ENCODE measurements around the gene TMED9.

TMED9 gene

GRCh38 chr5:177547736-177548135 is 44.3 kb upstream of the TMED9 start:
- H3K36me3 ChIP-seq (ENCODE audit: low read depth): peaks cover 38% of the 10 kb centered on the region
- H3K27ac ChIP-seq (ENCODE audit: poor library complexity, severe bottlenecking): peak overlapping the region; percentile 66

GRCh38 chr5:177548495-177548894 is 43.5 kb upstream of the TMED9 start:
- Histone ChIP-seq H3K27me3 (ENCODE audit: insufficient read depth, poor library complexity, severe bottlenecking) (no peaks in the 10 kb centered on the region), H3K4me1 (ENCODE audit: insufficient read depth, poor library complexity, severe bottlenecking) (peaks cover 26% of the 10 kb centered on the region), H3K4me3 (ENCODE audit: severe bottlenecking) (no peak overlapping the region), H3K36me3 (ENCODE audit: low read depth) (peaks cover 37% of the 10 kb centered on the region), H3K9me3 (ENCODE audit: severe bottlenecking) (no peaks in the 10 kb centered on the region), H3K27ac (ENCODE audit: poor library complexity, severe bottlenecking) (no peak overlapping the region)
- no peak for TF ChIP-seq CTCF (IDR thresholded peaks at IDR 0.05; ENCODE audit: poor library complexity, severe bottlenecking)
- DNase-seq (ENCODE audit: low spot score) (no peak), ATAC-seq (ENCODE audit: low read depth) (no peak)

More at GRCh38 chr5:177547736-177548135, 44.3 kb upstream of the TMED9 start:
- H3K4me1 ChIP-seq (ENCODE audit: insufficient read depth, poor library complexity, severe bottlenecking): peaks cover 26% of the 10 kb centered on the region
- no peaks in the 10 kb centered on the region for H3K27me3 ChIP-seq (ENCODE audit: insufficient read depth, poor library complexity, severe bottlenecking)
- no peak overlapping the region for H3K4me3 ChIP-seq (ENCODE audit: severe bottlenecking)
- ATAC-seq (ENCODE audit: low read depth) (no peak), DNase-seq (ENCODE audit: low spot score) (no peak)
- no peaks in the 10 kb centered on the region for H3K9me3 ChIP-seq (ENCODE audit: severe bottlenecking)
- no peak for TF ChIP-seq CTCF (IDR thresholded peaks at IDR 0.05; ENCODE audit: poor library complexity, severe bottlenecking)

- no peak overlapping the region for H3K4me3 ChIP-seq (ENCODE audit: severe bottlenecking)
- TF ChIP-seq CTCF (IDR thresholded peaks at IDR 0.05; ENCODE audit: poor library complexity, severe bottlenecking): no peak
- no peak overlapping the region for H3K27ac ChIP-seq (ENCODE audit: poor library complexity, severe bottlenecking)
- H3K36me3 ChIP-seq (ENCODE audit: low read depth): peaks cover 21% of the 10 kb centered on the region
- DNase-seq (ENCODE audit: low spot score) (no peak), ATAC-seq (ENCODE audit: low read depth) (no peak)
- H3K27me3 ChIP-seq (ENCODE audit: insufficient read depth, poor library complexity, severe bottlenecking): no peaks in the 10 kb centered on the region
- H3K9me3 ChIP-seq (ENCODE audit: severe bottlenecking): no peaks in the 10 kb centered on the region
- H3K4me1 ChIP-seq (ENCODE audit: insufficient read depth, poor library complexity, severe bottlenecking): peaks cover 24% of the 10 kb centered on the region
Measured at GRCh38 chr5:177550122-177550521, 41.9 kb upstream of the TMED9 start.

- DNase-seq (ENCODE audit: low spot score): no peak
- H3K27ac ChIP-seq (ENCODE audit: poor library complexity, severe bottlenecking): peak overlapping the region; percentile 61
- peak overlapping the region; percentile 75 for H3K4me3 ChIP-seq (ENCODE audit: severe bottlenecking)
Measured at GRCh38 chr5:177552839-177553455, 39.1 kb upstream of the TMED9 start.

More at GRCh38 chr5:177552839-177553455, 39.1 kb upstream of the TMED9 start:
- H3K4me1 ChIP-seq (ENCODE audit: insufficient read depth, poor library complexity, severe bottlenecking): peaks cover 9% of the 10 kb centered on the region
- TF ChIP-seq CTCF (IDR thresholded peaks at IDR 0.05; ENCODE audit: poor library complexity, severe bottlenecking): no peak
- ATAC-seq (ENCODE audit: low read depth): peak; percentile 37
- no peaks in the 10 kb centered on the region for H3K9me3 ChIP-seq (ENCODE audit: severe bottlenecking)
- peaks cover 20% of the 10 kb centered on the region for H3K36me3 ChIP-seq (ENCODE audit: low read depth)
- H3K27me3 ChIP-seq (ENCODE audit: insufficient read depth, poor library complexity, severe bottlenecking): no peaks in the 10 kb centered on the region
